ENCODE measurements around the gene FAM187B.

Gene FAM187B

GRCh38 chr19:35266520-35267352 lies 38.2 kb upstream of the FAM187B start (continued):
- TF ChIP-seq TSHZ2 (CRISPR knock-in tag; IDR thresholded peaks at IDR 0.05) = no peak
- TF ChIP-seq ISL1 (CRISPR knock-in tag; IDR thresholded peaks at IDR 0.05) = no peak
- TF ChIP-seq ZC3H10 (CRISPR knock-in tag; IDR thresholded peaks at IDR 0.05) = no peak
- no peak for TF ChIP-seq ZFP3 (CRISPR knock-in tag; IDR thresholded peaks at IDR 0.05)
- TF ChIP-seq BACH2 (CRISPR knock-in tag; IDR thresholded peaks at IDR 0.05; ENCODE audit: borderline replicate concordance) = no peak
- TF ChIP-seq ZFP30 (CRISPR knock-in tag; IDR thresholded peaks at IDR 0.05) = no peak
- no peak for TF ChIP-seq ZNF565 (CRISPR knock-in tag; conservative IDR thresholded peaks at IDR 0.05; ENCODE audit: low read depth)
- TF ChIP-seq CSDC2 (CRISPR knock-in tag; IDR thresholded peaks at IDR 0.05) = no peak

DNA sequence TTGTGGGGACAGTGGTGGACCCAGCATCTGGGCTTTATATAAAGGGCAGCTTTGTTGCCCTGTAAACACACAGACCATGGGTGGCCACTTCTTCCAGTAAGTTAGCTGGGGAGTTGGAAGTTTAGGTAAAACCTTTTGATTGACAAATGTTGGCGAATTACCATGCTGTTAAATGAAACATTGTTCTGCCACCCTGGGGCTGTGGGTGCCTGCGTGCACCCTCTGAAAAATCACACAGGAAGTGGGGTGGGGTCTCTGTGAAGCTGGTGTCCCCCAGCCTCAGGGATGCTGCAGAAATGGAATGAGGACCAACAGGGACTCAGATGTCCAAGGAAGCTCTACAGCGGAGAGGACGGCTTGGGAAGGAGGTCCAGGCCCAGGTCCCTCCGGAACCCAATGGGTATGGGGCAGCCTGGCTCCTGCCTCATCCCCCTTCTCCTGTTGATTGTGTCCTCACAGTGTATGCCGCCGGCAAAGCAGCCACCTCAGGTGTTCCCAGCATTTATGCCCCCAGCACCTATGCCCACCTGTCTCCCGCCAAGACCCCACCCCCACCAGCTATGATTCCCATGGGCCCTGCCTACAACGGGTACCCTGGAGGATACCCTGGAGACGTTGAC lies 37.5 kb upstream of the FAM187B start:
- TF ChIP-seq ZNF565 (CRISPR knock-in tag; conservative IDR thresholded peaks at IDR 0.05; ENCODE audit: low read depth) (no peak), ZNF70 (CRISPR knock-in tag; IDR thresholded peaks at IDR 0.05) (no peak), TOX (CRISPR knock-in tag; IDR thresholded peaks at IDR 0.05; ENCODE audit: borderline replicate concordance) (no peak), ZC3H10 (CRISPR knock-in tag; IDR thresholded peaks at IDR 0.05) (no peak), PPARA (CRISPR knock-in tag; IDR thresholded peaks at IDR 0.05; ENCODE audit: borderline replicate concordance) (no peak), ISL1 (CRISPR knock-in tag; IDR thresholded peaks at IDR 0.05) (no peak), SNAI2 (CRISPR knock-in tag; IDR thresholded peaks at IDR 0.05) (no peak)
- TF ChIP-seq, protein P1, sequence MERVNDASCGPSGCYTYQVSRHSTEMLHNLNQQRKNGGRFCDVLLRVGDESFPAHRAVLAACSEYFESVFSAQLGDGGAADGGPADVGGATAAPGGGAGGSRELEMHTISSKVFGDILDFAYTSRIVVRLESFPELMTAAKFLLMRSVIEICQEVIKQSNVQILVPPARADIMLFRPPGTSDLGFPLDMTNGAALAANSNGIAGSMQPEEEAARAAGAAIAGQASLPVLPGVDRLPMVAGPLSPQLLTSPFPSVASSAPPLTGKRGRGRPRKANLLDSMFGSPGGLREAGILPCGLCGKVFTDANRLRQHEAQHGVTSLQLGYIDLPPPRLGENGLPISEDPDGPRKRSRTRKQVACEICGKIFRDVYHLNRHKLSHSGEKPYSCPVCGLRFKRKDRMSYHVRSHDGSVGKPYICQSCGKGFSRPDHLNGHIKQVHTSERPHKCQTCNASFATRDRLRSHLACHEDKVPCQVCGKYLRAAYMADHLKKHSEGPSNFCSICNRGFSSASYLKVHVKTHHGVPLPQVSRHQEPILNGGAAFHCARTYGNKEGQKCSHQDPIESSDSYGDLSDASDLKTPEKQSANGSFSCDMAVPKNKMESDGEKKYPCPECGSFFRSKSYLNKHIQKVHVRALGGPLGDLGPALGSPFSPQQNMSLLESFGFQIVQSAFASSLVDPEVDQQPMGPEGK (CRISPR knock-in tag; IDR thresholded peaks at IDR 0.05; ENCODE audit: borderline replicate concordance) = no peak
- ATAC-seq = no peak

DNA sequence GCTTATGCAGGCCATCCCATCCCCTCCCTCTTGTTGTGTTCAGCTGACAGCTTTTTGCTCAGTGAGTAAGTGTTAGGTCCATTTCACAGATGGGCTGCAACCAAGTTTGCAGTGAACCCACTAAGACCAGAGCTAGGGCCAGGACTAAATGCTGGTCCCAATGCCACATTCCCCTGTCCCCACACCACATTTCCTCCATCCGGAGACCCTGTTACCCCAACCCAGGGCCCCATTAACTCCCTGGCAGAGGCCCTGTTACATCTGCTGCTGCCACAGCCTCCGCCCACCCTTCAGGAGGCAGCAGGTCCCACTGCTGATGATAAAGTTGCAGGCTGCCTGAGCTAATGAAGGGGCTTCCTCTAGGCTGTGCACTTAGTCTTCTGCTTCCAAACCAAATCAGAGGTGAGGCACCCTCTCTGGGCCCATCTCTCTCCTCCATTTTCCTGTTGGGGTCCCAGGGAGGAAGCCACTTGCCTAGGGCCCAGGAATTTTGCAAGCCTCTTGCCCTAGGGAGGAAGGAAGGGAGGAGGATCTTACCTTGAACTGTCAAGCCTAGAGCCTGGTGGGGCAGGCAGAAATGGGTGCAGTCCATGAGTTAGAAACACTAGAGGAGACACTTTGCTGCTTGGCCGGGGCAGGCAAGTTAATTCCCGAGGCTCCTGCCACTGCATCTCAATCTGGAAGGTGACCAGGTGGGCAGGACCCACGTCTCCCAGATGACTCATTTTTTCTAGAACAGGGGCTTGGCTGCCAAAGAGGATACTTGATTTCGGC lies 36.8 kb upstream of the FAM187B start:
- ATAC-seq = no peak
- TF ChIP-seq ZNF8 (CRISPR knock-in tag; IDR thresholded peaks at IDR 0.05) (no peak), TCF4 (CRISPR knock-in tag; IDR thresholded peaks at IDR 0.05; ENCODE audit: borderline replicate concordance) (no peak), ISL1 (CRISPR knock-in tag; IDR thresholded peaks at IDR 0.05) (no peak), ARNTL (CRISPR knock-in tag; IDR thresholded peaks at IDR 0.05; ENCODE audit: borderline replicate concordance, low read depth) (no peak), ESRRG (CRISPR knock-in tag; IDR thresholded peaks at IDR 0.05) (no peak), ZFP30 (CRISPR knock-in tag; IDR thresholded peaks at IDR 0.05) (no peak), ZFP3 (CRISPR knock-in tag; IDR thresholded peaks at IDR 0.05) (no peak), ZNF70 (CRISPR knock-in tag; IDR thresholded peaks at IDR 0.05) (no peak), TOX (CRISPR knock-in tag; IDR thresholded peaks at IDR 0.05; ENCODE audit: borderline replicate concordance) (no peak), GLIS3 (CRISPR knock-in tag; IDR thresholded peaks at IDR 0.05) (no peak), BACH2 (CRISPR knock-in tag; IDR thresholded peaks at IDR 0.05; ENCODE audit: borderline replicate concordance) (no peak), TSHZ2 (CRISPR knock-in tag; IDR thresholded peaks at IDR 0.05) (no peak)
- TF ChIP-seq, protein P2, sequence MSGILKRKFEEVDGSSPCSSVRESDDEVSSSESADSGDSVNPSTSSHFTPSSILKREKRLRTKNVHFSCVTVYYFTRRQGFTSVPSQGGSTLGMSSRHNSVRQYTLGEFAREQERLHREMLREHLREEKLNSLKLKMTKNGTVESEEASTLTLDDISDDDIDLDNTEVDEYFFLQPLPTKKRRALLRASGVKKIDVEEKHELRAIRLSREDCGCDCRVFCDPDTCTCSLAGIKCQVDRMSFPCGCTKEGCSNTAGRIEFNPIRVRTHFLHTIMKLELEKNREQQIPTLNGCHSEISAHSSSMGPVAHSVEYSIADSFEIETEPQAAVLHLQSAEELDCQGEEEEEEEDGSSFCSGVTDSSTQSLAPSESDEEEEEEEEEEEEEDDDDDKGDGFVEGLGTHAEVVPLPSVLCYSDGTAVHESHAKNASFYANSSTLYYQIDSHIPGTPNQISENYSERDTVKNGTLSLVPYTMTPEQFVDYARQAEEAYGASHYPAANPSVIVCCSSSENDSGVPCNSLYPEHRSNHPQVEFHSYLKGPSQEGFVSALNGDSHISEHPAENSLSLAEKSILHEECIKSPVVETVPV (CRISPR knock-in tag; IDR thresholded peaks at IDR 0.05) = no peak
- TF ChIP-seq, protein P1 (CRISPR knock-in tag; IDR thresholded peaks at IDR 0.05; ENCODE audit: borderline replicate concordance) = no peak
- TF ChIP-seq, protein P3, sequence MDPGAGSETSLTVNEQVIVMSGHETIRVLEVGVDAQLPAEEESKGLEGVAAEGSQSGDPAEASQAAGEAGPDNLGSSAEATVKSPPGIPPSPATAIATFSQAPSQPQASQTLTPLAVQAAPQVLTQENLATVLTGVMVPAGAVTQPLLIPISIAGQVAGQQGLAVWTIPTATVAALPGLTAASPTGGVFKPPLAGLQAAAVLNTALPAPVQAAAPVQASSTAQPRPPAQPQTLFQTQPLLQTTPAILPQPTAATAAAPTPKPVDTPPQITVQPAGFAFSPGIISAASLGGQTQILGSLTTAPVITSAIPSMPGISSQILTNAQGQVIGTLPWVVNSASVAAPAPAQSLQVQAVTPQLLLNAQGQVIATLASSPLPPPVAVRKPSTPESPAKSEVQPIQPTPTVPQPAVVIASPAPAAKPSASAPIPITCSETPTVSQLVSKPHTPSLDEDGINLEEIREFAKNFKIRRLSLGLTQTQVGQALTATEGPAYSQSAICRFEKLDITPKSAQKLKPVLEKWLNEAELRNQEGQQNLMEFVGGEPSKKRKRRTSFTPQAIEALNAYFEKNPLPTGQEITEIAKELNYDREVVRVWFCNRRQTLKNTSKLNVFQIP (CRISPR knock-in tag; IDR thresholded peaks at IDR 0.05; ENCODE audit: borderline replicate concordance, low read depth) = no peak

Measured in SK-N-SH treated with all-trans-retinoic acid at 6 μM for 48 hours (cell line).